ENCODE measurements around the gene CD27. TPM values are rescaled to one million over a fixed set of nuclear protein-coding genes. Genes with fewer than 3 reads are reported as not detected.

Gene CD27
- total and polyA plus RNA-seq, 9 donors, result 0.34 to 0.87 (median 0.55) TPM; not detected in 2

DNA sequence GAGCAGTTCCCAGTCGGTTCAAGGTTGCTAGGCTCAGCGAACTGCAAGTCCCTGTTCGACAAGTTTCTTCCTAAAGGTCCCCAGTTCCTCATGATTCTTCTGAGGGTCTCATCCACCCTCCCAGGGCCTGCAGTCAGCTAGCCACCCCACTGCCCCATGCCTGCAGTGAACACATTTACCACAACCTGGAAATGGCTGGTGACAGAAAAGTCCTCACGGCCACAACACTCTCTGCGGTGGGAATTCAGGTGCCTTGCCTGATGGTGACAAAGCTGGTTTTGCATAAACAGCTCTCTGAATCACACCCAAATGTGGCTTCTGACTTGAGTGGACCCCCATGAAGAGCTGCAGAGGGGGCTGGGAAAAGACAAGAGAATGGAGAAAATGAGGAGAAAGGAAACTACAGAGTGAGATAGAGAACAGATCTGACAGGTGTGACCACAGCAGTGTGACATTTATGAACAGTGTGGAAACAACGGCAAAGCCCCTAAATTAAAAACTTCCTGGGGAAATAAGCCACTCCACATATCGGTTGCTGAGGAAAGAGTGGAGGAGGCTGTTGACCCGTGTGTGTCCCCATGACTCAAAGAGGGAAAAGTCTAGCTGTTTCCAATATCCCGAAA is 1.3 kb upstream of the CD27 start:
- DNase-seq, result peak in 1 of 5 donors; percentile 3
- Histone ChIP-seq H3K9me3 (no peaks in the 10 kb centered on the region), H3K4me1 (ENCODE audit: insufficient read depth) (no peaks in the 10 kb centered on the region), H3K4me3 (no peak overlapping the region), H3K27ac (no peak overlapping the region), H3K27me3 (no peaks in the 10 kb centered on the region), H3K36me3 (no peaks in the 10 kb centered on the region)
- WGBS, 3 donors, result 58 to 67% (median 60%) methylated on average over 9 of the region's 9 CpGs
- TF ChIP-seq POLR2A (IDR thresholded peaks at IDR 0.05) (no peak), EP300 (IDR thresholded peaks at IDR 0.05) (no peak)
- TF ChIP-seq, protein P1, sequence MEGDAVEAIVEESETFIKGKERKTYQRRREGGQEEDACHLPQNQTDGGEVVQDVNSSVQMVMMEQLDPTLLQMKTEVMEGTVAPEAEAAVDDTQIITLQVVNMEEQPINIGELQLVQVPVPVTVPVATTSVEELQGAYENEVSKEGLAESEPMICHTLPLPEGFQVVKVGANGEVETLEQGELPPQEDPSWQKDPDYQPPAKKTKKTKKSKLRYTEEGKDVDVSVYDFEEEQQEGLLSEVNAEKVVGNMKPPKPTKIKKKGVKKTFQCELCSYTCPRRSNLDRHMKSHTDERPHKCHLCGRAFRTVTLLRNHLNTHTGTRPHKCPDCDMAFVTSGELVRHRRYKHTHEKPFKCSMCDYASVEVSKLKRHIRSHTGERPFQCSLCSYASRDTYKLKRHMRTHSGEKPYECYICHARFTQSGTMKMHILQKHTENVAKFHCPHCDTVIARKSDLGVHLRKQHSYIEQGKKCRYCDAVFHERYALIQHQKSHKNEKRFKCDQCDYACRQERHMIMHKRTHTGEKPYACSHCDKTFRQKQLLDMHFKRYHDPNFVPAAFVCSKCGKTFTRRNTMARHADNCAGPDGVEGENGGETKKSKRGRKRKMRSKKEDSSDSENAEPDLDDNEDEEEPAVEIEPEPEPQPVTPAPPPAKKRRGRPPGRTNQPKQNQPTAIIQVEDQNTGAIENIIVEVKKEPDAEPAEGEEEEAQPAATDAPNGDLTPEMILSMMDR (IDR thresholded peaks at IDR 0.05), result no peak
- intact Hi-C loops (cut with DNase I), result no loop called here

DNA sequence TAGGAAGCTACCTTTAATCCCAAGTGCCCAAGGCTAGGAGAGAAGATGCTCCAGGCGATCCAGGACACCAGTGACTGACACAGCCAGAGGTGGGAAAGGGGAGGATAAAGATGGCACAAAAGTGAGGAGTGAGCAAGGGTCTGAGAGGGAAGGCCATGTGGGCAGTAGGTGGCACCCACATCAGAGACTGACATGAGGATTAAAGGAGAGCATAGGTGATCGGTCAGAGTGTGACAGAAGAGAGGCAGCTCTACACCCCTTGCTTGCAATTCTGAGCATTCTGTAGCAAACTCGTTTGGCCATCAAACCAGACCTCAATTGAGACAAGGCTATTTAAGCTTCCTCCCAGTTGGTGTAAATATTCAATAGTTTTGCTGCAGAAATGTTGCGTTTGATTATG is 724 bp upstream of the CD27 start:
- H3K4me1 ChIP-seq (ENCODE audit: insufficient read depth), result no peaks in the 10 kb centered on the region
- TF ChIP-seq EP300 (IDR thresholded peaks at IDR 0.05) (no peak), POLR2A (IDR thresholded peaks at IDR 0.05) (no peak)
- TF ChIP-seq, protein P1 (IDR thresholded peaks at IDR 0.05), result no peak
- no peak overlapping the region for H3K27ac ChIP-seq
- H3K9me3 ChIP-seq, result no peaks in the 10 kb centered on the region
- intact Hi-C loops (cut with DNase I), result no loop called here
- H3K4me3 ChIP-seq, result no peak overlapping the region
- 71 to 81% (median 77%) methylated on average over 4 of the region's 4 CpGs for WGBS, 3 donors
- no peaks in the 10 kb centered on the region for H3K27me3 ChIP-seq
- peak in 1 of 5 donors; percentile 2 for DNase-seq
- H3K36me3 ChIP-seq, result no peaks in the 10 kb centered on the region

DNA sequence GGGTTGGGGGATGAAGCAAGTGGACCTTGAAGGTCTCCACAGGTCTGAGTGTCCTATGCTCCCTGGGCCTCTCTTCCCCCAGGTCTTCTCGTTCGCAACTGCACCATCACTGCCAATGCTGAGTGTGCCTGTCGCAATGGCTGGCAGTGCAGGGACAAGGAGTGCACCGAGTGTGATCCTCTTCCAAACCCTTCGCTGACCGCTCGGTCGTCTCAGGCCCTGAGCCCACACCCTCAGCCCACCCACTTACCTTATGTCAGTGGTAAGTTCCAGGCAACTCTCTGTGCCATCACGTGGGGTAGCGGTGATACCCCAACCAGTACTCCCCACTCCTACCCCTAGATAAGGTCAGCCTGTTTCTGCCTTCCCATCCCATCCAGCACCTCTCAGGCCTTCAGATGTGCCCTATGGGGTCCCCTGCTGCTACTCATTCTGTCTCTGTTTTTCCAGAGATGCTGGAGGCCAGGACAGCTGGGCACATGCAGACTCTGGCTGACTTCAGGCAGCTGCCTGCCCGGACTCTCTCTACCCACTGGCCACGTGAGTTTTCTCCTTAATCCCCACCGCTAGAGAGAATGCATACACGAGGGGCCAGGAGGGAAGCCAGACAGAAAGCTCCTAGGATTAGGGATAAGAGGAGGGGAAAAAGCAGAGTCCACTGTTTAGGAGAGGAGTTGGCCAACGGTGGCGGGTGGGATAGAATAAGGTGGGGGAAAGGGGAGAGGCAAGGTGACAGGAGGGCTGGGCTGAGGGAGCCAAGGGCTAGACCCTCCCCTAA is 5.5 kb downstream of the CD27 start:
- Histone ChIP-seq H3K9me3 (no peaks in the 10 kb centered on the region), H3K4me1 (ENCODE audit: insufficient read depth) (peaks cover 17% of the 10 kb centered on the region), H3K36me3 (no peaks in the 10 kb centered on the region), H3K27me3 (no peaks in the 10 kb centered on the region), H3K27ac (peak overlapping the region; percentile 94), H3K4me3 (peak overlapping the region; percentile 59)
- WGBS, 3 donors, result 49 to 58% (median 50%) methylated on average over 16 of the region's 16 CpGs
- no peak for DNase-seq
- TF ChIP-seq POLR2A (IDR thresholded peaks at IDR 0.05) (no peak), EP300 (IDR thresholded peaks at IDR 0.05) (no peak)
- TF ChIP-seq, protein P1 (IDR thresholded peaks at IDR 0.05), result no peak
- intact Hi-C loops (cut with DNase I), result no loop called here

DNA sequence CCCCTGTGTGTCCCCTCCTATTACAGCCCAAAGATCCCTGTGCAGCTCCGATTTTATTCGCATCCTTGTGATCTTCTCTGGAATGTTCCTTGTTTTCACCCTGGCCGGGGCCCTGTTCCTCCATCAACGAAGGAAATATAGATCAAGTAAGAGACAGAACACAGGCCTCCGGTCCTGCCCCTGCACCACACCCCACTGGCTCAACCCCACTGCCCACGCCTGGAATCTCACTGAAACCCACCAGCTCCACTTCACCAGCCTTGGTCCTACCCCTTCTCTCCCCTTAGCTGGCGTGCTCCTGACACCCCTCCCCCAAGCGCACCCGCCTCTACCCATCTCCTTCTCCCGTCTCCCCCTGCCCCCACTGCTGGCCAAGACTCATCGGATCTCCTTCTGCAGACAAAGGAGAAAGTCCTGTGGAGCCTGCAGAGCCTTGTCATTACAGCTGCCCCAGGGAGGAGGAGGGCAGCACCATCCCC is 6.2 kb downstream of the CD27 start:
- Histone ChIP-seq H3K9me3 (no peaks in the 10 kb centered on the region), H3K36me3 (no peaks in the 10 kb centered on the region), H3K4me1 (ENCODE audit: insufficient read depth) (peaks cover 17% of the 10 kb centered on the region), H3K27me3 (no peaks in the 10 kb centered on the region), H3K27ac (peak overlapping the region; percentile 94), H3K4me3 (peak overlapping the region; percentile 59)
- WGBS, 3 donors, result 2 to 3% (median 2%) methylated on average over 11 of the region's 11 CpGs
- intact Hi-C loops (cut with DNase I), result no loop called here
- TF ChIP-seq EP300 (IDR thresholded peaks at IDR 0.05) (no peak), POLR2A (IDR thresholded peaks at IDR 0.05) (no peak)
- TF ChIP-seq, protein P1 (IDR thresholded peaks at IDR 0.05), result no peak
- DNase-seq, result peak in 2 of 5 donors; percentile 47 to 67
